Activated CD8-positive, alpha-beta memory T cell treated with anti-CD3 and anti-CD28 coated beads, Interleukin-2, amount 50 U/mL, for 24 hours (primary cell): ENCODE results near the gene SLC2A9.

ENCODE experiments used
- DNase-seq: peaks from one replicate; pipeline ENCODE4 v3.0.0-alpha.2; 2020; ENCODE audit errors: extremely low read depth

SLC2A9 gene

DNA sequence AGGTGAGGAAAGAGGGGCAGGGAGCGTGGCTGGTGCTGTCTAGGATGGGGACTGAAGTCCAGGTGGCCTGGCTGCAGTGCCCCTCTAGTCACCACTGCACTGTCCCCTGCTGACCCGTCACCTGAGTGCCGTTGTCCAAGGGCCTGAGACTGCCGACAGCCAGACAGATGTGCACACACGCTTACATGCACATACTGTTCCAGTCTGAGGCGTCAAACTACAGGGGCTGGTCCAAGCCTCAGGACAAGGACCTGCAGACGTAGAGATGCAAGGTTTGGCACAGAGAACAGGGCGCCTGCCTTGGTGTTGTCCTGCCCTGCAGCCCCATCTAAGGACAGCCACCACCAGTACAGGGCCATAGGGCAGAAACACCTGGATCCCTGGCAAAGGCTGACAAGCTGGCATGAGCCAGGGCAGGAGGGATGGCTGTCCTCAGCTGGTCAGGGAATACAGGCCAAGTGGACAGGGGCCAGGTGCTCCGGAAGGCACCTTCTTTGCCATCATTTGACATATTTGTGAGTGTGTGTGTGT, 1.7 kb downstream of the SLC2A9 start:
- no peak for DNase-seq

DNA sequence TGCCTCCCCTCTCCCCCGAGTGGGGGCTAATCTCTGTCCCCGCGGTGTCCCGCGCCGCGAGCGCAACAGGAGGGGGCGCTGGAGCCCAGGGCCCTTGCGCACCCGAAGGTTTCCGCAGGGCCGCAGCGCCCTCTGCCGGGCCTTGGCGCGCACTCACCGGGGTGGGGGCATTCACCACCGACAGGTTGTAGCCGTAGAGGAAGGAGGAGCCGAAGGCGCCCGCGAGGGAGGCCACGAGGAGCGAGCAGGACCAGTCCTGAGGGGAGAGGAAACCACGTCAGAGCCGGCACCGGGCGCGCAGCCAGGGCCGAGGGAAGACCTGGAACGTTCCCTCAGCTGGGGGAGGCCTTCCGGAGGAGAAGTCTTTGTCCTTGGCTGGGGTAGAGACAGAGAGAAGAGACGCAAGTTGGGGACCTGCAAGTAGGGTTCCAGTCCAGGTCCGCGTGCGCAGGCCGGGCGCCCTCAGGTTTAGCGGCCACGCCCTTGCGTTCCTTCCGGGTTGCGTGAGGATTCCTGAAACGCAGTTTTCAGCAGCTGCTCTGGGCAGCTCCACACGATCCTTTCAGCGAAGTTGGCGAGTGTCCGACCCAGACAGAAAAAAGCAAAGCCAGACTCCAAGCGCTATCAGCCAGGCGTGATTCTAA, 2.4 kb downstream of the SLC2A9 start:
- peak; percentile 66 for DNase-seq

DNA sequence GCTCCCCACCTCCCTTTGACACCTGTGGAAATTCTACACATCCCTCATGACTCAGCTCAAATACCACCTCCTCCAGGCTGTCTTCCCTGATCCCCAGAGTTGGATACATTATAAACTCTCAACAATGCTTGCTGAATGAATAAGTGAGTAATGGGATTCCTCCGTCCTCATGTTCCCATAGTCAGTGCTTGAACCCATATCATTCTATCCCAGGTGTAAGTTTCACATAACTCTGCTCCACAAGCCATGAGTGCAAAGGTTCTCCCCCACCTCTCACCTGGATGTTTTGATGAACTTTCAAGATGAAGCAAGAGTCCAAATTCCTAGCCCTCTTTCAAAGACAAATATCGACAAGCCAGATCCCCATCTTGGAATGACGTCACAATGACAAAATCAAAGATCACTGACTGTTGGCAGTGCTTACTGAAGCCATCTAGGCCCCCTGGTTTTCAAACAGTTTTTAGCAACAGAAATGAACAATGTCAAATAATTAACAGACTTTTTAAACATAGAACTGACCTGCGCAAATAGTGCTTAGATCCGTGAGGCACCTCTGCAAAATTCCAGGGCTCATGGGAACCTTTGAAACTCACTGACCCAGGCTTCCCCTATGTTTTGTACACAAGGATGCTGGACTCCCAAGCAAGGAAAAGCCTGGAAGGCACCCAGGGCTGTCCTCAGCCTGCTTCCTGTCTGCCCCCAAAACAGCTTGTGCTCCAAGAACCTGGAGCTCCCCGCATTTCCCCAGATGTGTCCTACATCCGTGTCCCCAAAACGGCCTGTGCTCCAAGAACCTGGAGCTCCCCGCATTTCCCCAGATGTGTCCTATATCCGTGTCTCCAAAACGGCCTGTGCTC, 4.0 kb downstream of the SLC2A9 start:
- DNase-seq: no peak

DNA sequence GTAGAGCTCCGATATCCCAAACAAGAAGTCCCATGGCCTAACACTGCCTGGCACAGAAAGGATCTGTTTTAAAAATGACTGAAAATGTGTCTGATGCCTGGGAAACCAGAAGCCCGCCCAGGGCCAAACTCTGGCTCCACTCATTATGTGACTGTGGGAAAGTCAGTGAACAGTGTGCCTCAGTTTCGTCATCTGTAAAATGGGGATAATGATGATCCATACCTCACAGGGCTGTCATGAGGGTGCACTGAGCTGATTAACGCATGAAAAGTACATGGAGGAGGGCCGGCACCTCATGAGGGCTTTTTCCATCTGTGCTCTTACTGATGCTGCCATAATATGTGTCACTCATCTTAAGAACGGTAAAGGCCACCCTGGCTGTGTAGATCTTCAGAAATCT, 5.1 kb downstream of the SLC2A9 start:
- no peak for DNase-seq

DNA sequence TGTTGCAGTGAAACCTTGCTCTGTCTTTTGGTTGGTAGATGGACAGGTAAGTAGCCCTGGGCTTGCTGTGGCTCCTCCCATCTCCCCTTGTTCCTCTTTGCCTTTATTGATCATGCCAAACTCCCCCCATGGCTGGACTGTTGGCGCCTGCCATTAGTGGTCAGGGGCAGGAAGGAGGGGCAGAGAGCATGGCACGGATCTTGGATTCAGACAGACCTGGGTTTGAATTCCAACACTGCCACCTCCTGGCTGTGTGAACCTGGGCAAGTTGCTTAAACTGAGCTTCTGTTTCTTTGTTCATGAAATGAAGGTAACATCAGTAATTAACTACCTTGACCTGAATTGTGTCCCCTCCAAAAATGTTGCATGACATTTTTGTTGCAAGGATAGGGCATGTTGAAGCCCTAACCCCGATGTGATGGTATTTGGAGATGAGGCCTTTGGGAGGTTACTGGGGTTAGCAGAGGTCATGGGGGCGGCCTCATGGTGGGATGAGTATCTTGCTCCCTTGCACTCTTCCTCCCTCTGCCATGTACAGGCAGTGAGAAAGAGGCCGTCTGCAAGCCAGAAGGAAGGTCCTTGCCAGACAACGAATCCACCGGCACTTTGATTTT, 6.0 kb downstream of the SLC2A9 start:
- DNase-seq: no peak

DNA sequence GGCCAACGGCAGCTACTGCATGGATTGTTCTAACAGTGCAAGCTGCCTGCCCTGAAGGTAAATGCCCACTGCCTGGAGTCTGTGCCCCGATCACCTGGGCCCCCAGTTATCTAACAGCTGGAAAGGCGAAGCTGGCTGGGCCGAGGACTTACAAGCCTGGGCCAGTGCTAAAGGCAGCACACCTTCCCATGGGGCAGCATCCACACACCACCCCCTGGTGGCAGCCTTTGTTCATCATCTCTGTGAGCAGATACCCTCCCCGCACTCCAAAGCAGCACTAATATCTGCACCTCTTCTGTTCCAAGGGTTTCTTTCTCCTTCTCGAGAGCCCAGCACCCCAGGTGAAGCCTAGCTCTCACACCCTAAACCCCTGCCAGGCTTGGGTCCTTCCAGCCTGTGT, 7.6 kb downstream of the SLC2A9 start:
- no peak for DNase-seq

DNA sequence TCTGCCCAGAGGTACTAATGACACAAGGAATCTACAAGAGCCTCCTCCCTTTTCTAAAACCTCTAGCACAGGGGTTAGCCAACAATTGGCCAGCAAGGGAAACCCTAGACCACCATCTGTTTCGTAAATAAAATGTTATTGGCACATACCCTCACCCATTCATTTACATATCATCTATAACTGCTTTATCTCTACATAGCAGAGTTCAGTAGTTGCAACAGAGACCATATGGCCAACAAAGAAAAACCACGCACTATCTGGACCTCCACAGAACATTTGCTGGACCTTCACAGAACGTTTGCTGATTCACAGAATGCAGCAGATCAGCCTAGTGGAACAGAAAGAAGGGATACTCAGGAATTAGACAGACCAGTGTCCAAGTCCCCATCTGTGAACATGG, 9.4 kb downstream of the SLC2A9 start:
- no peak for DNase-seq

DNA sequence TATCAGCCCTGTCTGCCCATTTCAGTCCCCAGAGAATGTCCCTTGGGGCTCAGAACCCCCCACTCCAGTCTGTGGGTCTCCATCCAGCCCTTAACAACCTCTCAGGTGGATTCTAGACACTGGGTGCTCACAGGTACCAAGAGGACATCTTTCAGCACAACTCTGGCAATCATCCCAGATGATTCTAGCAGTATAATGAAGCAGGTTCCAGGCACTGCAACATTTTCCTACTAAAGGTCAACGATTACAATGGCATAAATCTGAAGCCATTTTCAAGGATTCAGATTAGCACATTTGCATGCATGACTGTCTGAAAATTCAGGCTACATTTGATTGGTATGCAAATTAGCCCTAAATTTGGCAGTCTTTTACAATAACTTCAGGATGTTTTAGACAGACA, 10.0 kb downstream of the SLC2A9 start:
- DNase-seq: no peak

DNA sequence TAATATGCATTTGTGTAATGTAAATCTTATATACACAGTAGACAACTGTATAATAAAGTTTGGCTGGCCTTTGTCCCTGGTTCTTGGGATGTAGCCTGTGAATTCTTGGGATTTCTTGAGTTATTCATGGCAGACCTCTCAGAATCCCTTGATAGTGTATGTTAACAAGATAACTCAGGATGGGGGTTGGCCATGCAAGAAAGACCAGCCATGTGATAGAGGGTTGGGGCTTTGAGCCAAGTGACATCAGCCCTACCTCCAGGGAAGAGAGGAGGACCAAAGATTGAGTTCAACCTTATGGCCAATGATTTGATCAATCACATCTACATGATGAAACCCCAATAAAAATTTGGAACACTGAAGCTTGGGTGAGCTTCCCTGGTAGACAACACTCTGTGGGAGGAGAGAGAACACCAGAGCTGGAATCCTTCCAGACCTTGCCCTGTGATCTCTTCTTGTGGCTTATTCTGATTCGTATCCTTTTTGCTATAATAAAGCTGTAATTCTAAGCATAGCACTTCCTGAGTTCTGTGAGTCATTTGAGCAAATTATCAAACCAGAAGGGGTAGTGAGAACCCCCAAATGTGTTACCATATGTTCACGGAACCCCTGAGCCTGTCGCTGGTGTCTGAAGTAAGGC, 11.3 kb downstream of the SLC2A9 start:
- no peak for DNase-seq

DNA sequence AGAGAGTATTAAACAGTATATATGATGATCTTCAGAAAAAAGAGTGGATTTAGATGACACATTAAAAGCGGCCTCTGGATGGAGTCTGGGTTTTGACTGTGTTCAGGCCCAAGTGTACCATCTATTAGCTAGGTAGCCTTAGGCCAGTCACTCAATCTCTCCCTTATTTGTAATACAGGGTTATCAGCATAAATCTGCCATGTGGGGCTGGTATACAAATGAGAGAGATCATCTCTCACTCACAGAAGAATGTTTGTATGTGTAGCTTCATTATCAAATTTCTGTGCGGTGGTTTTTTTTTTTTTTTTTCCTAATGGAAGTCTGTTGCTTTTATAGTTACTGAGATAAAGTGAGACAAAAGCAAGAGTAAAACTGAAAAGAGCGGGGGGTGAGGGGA, 12.7 kb downstream of the SLC2A9 start:
- DNase-seq: no peak

DNA sequence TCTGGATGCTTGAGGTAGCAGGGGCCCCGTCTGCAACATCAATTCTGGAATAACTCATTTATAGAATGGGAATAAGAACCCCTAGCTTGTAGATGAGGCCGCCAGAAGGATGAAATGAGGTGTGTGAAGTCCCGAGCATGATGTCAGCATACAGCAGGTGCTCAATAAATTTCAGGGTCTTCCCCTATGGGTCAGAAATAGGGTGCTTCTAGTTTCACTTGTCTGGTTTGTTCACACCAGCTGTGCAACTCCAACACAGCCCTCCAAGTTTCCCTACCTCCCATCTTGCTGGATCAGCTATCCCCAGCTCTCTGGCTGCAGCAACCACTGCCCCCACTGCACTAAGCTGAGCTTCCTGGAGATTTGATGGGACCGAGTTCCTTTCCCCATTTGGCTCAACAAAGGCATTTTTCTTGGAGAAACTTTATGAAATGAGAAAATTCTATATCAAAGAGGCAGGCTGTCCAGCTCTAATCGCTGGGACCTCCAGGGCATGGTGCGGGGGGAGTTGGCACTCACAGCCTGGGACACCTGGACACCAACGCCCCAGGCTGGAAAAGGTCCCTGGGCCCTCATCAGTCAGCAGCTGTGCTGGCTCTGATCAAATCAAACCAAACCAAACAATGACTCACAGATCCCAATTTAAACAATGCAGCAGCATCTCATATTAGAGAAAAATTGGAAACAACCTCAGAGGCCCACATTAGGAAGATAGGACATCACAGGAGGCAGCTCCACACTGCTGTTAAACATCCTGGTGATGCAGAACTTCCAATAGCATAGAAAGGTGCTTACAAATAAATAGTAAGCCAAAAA, 13.3 kb downstream of the SLC2A9 start:
- DNase-seq: no peak

DNA sequence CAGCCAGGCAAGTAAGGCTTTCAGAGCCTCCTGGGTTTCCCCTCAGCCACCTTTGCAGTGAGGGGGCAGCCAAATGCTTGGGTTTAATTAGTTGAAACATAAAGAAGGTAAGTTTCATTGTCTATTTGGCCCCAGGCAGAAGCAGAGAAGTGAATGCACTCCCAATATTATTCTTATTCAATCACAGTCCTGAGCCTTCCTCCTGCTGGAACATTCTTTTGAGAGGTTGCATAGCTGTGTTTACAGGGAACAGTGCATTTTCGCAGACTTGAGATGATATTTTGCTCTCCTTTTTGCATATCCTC, 13.9 kb downstream of the SLC2A9 start:
- DNase-seq: no peak

DNA sequence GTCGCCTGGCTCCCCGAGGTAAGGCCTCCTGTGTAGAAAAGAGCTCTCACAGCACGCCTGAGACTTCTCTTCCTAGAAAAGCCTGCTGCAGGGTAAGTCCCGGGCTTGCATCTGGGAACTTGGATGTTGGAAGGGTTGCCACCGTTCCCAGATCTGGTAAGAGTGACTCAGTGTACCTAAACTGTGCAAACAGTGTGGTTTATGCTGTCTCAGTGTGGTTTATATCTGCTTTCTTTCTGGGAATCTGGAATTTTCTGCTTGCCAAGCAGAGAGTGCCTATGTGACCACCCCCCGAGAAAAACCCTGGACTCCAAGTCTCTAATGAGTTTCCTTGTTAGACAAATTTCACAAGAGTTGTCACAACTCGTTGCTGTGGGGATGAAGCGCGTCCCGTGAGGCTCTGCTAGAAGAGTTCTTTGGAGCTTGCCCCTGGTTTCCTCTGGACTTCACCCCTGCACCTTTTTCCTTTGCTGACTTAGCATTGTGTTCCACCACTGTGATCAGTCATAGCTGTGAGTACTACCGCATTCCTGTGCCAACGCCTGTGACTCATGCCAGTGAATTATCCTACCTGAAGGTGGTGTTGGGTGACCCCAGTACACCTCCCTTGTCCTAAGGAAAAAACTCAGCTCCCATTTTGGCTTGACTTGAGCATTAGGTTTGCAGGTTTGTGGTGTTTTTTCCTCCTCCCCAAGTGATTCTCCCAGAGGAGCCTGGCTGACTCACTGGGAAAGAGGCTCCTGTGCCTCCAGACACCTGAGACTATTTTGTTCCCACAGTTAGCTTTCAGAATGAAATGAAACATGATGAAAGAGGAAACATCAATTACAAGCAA, 14.5 kb downstream of the SLC2A9 start:
- no peak for DNase-seq

DNA sequence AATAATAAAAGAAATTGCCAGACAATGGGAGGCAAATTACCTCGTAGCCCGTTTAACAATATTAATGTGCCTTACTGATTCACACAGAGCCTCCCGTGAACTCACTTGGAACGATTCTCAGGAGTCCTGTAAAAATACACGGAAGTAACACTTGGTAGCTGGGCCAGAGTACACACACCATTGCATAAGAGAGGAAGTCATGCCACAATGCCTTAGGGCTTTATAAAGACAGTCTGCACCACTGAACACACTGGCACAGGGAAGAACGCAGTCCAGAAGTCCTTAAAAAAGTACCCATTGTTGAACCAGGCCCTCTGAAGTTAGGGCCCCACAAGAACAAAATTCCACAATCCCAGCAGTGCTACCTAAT, 15.1 kb downstream of the SLC2A9 start:
- no peak for DNase-seq

DNA sequence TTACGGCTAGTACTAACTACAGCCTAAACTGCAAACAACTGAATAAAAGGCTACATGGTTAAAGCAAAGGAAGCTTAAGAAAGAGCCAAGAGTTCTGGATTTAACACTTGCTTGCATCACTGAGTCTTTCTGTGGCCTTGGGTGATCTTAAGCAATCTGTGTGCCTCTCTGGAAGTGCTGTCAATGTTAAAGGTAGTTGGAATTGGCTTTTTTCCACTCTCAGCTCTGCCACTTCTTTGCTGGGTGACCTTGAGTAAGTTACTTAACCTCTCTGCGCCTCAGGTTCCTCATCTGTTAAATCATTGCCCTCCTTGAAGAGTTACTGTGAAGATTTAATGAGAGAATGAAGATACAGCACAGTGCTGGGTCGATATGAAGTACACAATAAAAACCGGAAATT, 15.7 kb downstream of the SLC2A9 start:
- no peak for DNase-seq

DNA sequence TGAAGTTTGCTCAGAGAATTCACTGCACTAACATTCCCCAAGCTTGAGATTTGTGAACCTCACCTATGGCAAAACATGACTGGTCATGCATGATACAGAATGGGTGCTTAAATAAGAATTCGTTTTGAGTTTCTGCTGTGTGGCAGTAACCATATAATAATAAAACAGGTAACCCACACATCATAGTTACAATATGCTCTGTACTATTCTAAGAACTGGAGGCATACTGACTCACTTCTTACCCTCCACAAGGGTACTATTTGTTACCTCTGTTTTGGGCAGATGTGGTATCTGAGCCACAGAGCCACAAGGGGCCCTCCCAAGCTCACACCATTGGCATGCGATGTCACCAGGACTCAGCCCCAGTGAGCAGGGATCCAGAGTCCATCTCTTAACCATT, 17.6 kb downstream of the SLC2A9 start:
- DNase-seq: no peak

DNA sequence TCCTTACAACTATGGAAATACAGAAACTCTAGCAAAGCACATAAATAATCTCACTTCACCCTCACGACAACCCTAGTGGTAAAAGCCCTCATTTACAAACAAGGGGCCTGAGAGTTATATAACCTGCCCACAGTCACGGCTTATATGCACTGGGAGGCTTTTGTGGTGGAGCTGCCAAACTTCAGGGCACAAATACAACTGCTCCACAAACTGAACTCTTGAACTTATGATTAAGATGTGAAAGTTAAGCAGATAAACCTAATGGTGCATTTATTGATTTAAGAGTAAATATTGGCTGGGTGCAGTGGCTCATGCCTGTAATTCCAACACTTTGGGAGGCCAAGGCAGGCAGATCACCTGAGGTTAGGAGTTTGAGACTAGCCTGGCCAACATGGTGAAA, 19.0 kb downstream of the SLC2A9 start:
- DNase-seq: no peak

DNA sequence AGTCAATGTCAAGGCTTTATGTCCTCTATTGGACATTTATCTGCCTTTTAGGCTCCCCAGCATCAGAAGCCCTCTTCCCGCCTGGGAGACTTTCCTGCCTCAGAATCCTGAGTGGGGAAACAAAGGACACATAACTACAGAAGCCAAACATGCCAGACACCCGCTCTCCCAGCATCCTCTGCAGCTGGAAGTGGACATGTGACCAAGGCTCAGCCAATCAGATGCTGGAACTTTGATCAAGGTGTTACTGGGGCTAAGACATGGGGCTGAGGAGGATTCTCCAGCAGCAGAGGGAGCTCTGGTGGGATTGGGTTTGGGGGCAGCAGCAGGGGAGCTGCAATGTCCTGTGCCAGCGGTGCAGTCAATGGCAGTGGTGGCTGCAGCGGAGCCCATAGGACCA, 19.5 kb downstream of the SLC2A9 start:
- DNase-seq: no peak

DNA sequence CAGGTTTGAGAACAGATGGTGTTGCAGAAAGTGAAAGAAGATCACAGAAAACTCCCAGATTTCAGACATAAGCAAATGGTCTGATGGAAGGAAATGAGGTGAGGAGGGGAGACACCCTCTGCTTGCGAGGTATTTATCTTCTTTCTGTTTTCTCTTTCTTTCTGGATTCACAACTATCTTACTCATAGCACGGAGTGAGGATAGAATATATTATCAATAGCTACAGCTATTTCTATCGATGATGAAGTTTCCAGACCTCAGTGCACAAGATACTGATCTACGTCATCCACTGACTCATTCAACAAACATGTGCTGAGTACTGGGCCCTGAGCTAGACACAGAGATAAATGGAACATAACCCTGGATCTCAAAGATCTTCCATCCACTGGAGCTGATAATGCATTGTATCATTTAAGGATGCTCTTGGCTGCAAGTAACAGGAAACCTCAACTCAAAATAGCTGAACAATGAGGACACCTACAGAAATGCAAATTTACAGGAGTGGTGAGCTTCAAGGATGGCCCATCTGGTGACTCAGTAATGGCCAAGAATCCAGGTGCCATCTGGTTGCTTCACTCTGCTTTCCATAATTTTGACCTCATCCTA, 21.2 kb downstream of the SLC2A9 start:
- no peak for DNase-seq

DNA sequence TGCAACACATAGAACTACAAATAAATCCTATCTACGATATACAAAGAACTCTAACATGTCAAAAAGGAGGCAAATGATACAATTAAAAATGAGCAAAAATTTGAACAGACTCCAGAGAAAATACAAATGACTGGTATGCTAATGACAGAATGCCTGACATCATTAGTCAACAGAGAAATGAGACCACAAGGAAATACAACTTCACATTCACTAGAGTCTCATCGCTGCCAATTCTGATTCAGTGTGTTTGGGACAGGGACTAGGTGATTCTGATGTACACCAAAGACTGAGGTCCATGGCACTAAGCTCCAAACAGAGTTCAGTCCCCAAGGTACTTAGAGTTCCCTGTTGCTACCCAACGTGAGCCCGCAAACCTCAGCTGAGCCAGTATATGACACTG, 23.4 kb downstream of the SLC2A9 start:
- DNase-seq: no peak
